H1 (cell line): Measurements from ENCODE around the gene KCTD17. TPM values are rescaled to one million over a fixed set of nuclear protein-coding genes. Genes with fewer than 3 reads are reported as not detected.
"Not testable (repeated sequence)": the region's sequence is repeated elsewhere in the genome, so short reads cannot be mapped to it uniquely, and the experiment has no call there.

Experiments used
- CTCF ChIA-PET: fragments of 300-600 bp; sonication (Branson Sonifier 250); formaldehyde crosslinking; loops from one replicate; lab custom pipeline; 2021; ENCODE audit not compliant: partially characterized antibody; lab: Charles Lee
- POLR2A ChIA-PET: fragments of 300-600 bp; sonication (Branson Sonifier 250); formaldehyde crosslinking; loops from one replicate; lab custom pipeline; 2021; ENCODE audit warnings: inconsistent platforms; ENCODE audit not compliant: partially characterized antibody; lab: Charles Lee
- DNase-seq, 2 experiments: peaks; one replicate each; pipeline versions ENCODE4 v3.0.0 to v3.0.0-alpha.2; 2010 to 2022; ENCODE audit warnings: low spot score in 2 of 2, low read depth in 1 of 2, mixed read lengths in 1 of 2
- FAIRE-seq: peaks from 2 replicates; lab custom pipeline; 2011; peaks lifted over from hg19 to GRCh38; lab: Jason Lieb, UNC
- H2AFZ ChIP-seq: 2 replicates; pipeline ENCODE4 v1.8.1; 2012; ENCODE audit warnings: low read length, inconsistent platforms
- H2AK5ac ChIP-seq: 2 replicates; pipeline ENCODE4 v1.6.1; 2013; ENCODE audit warnings: low read depth, low read length
- H2BK120ac ChIP-seq: replicated peaks from 2 replicates; pipeline ENCODE3; 2013; ENCODE audit warnings: low read depth, low read length, inconsistent platforms
- H2BK12ac ChIP-seq: 2 replicates; pipeline ENCODE4 v1.6.1; 2013; ENCODE audit warnings: low read depth, low read length
- H2BK15ac ChIP-seq: 2 replicates; pipeline ENCODE4 v1.6.1; 2013; ENCODE audit warnings: low read length
- H2BK20ac ChIP-seq: 2 replicates; pipeline ENCODE4 v1.6.1; 2013; ENCODE audit warnings: low read length
- H2BK5ac ChIP-seq: 2 replicates; pipeline ENCODE4 v1.6.1; 2013; ENCODE audit warnings: low read depth, low read length
- H3K14ac ChIP-seq: 2 replicates; pipeline ENCODE4 v1.6.1; 2013; ENCODE audit warnings: inconsistent platforms; ENCODE audit not compliant: insufficient read length
- H3K18ac ChIP-seq: 2 replicates; pipeline ENCODE4 v1.6.1; 2013; ENCODE audit warnings: low read length; ENCODE audit errors: extremely low read depth
- H3K23ac ChIP-seq: 2 replicates; pipeline ENCODE4 v1.6.1; 2013; ENCODE audit warnings: inconsistent platforms; ENCODE audit not compliant: insufficient read length
- H3K23me2 ChIP-seq: 2 replicates; pipeline ENCODE4 v1.6.1; 2013; ENCODE audit warnings: low read depth, low read length
- H3K27ac ChIP-seq: 2 replicates; pipeline ENCODE4 v1.6.1; 2011; ENCODE audit warnings: low read depth, low read length, inconsistent platforms
- H3K27me3 ChIP-seq, 4 experiments: replicated peaks in 1 of 4; 1 replicate in 1 of 4; 2 replicates in 3 of 4; pipeline versions ENCODE4 v1.6.1 to v1.8.1; 2011 to 2013; ENCODE audit warnings: low read length in 3 of 4, mild to moderate bottlenecking in 3 of 4, inconsistent platforms in 2 of 4, mixed read lengths in 2 of 4, moderate library complexity in 1 of 4; ENCODE audit not compliant: control insufficient read depth in 3 of 4, insufficient read depth in 3 of 4; ENCODE audit errors: extremely low read depth in 1 of 4
- H3K36me3 ChIP-seq, 4 experiments: 2 replicates each; pipeline versions ENCODE4 v1.6.1 to v1.8.1; 2011 to 2013; ENCODE audit warnings: mild to moderate bottlenecking in 4 of 4, low read length in 3 of 4, moderate library complexity in 2 of 4, control low read depth in 1 of 4, inconsistent platforms in 1 of 4; ENCODE audit not compliant: insufficient read depth in 4 of 4, control insufficient read depth in 2 of 4
- H3K4ac ChIP-seq: replicated peaks from 2 replicates; pipeline ENCODE3; 2013; ENCODE audit warnings: low read length, low read depth, mixed read lengths, inconsistent platforms; ENCODE audit not compliant: insufficient read length
- H3K4me1 ChIP-seq, 4 experiments: replicated peaks in 1 of 4; 1 replicate in 1 of 4; 2 replicates in 3 of 4; pipeline versions ENCODE4 v1.6.1 to v1.8.1; 2011 to 2013; ENCODE audit warnings: low read length in 3 of 4, inconsistent platforms in 2 of 4, mixed read lengths in 1 of 4; ENCODE audit not compliant: insufficient read depth in 4 of 4, control insufficient read depth in 3 of 4
- H3K4me2 ChIP-seq, 2 experiments: 2 replicates each; pipeline versions ENCODE4 v1.6.1 to v1.8.1; 2011 to 2013; ENCODE audit warnings: low read depth in 2 of 2, low read length in 2 of 2, control low read depth in 1 of 2, inconsistent platforms in 1 of 2, mild to moderate bottlenecking in 1 of 2; ENCODE audit not compliant: insufficient read depth in 1 of 2
- H3K4me3 ChIP-seq, 4 experiments: fragments of 200-600, 300-600 bp in 1 of 4; sonication (generic), shearing (Covaris generic), sonication (Bioruptor Twin) in 1 of 4; 2 replicates each; pipeline versions ENCODE4 v1.5.1 to v1.8.1; 2011 to 2016; ENCODE audit warnings: low read length in 4 of 4, low read depth in 3 of 4, control low read depth in 2 of 4, inconsistent platforms in 2 of 4, mild to moderate bottlenecking in 2 of 4, mixed read lengths in 1 of 4, moderate library complexity in 1 of 4; ENCODE audit not compliant: insufficient read depth in 2 of 4; ENCODE audit errors: extremely low read depth in 1 of 4
- H3K56ac ChIP-seq: replicated peaks from 2 replicates; pipeline ENCODE3; 2013; ENCODE audit warnings: low read depth, mild to moderate bottlenecking, mixed read lengths, low read length, inconsistent platforms; ENCODE audit not compliant: insufficient read length
- H3K79me1 ChIP-seq: 2 replicates; pipeline ENCODE4 v1.6.1; 2013; ENCODE audit warnings: low read depth, low read length, control low read depth
- H3K79me2 ChIP-seq, 2 experiments: 2 replicates each; pipeline versions ENCODE4 v1.6.1 to v1.8.1; 2012 to 2013; ENCODE audit warnings: low read length in 2 of 2, mild to moderate bottlenecking in 2 of 2, inconsistent platforms in 1 of 2; ENCODE audit not compliant: insufficient read depth in 2 of 2, control insufficient read depth in 1 of 2
- H3K9ac ChIP-seq, 4 experiments: replicated peaks in 1 of 4; 1 replicate in 1 of 4; 2 replicates in 3 of 4; pipeline versions ENCODE4 v1.6.1 to v1.8.1; 2011 to 2013; ENCODE audit warnings: low read depth in 3 of 4, low read length in 3 of 4, control low read depth in 2 of 4, mild to moderate bottlenecking in 2 of 4, moderate library complexity in 2 of 4, inconsistent platforms in 1 of 4; ENCODE audit errors: extremely low read depth in 1 of 4
- H3K9me3 ChIP-seq, 2 experiments: 2 replicates each; pipeline versions ENCODE4 v1.6.1 to v1.8.1; 2012 to 2013; ENCODE audit warnings: mild to moderate bottlenecking in 2 of 2, moderate library complexity in 2 of 2, control low read depth in 1 of 2, inconsistent platforms in 1 of 2, low read depth in 1 of 2, low read length in 1 of 2, mixed read lengths in 1 of 2; ENCODE audit not compliant: insufficient read depth in 2 of 2
- H4K20me1 ChIP-seq, 2 experiments: replicated peaks in 1 of 2; 2 replicates each; pipeline versions ENCODE3 to v1.8.1; 2011 to 2013; ENCODE audit warnings: inconsistent platforms in 2 of 2, low read length in 2 of 2, mild to moderate bottlenecking in 1 of 2; ENCODE audit not compliant: insufficient read depth in 2 of 2, control insufficient read depth in 1 of 2
- H4K5ac ChIP-seq: 2 replicates; pipeline ENCODE4 v1.6.1; 2013; ENCODE audit warnings: low read length, low read depth, mixed read lengths, inconsistent platforms; ENCODE audit not compliant: insufficient read length
- H4K8ac ChIP-seq: 2 replicates; pipeline ENCODE4 v1.8.0; 2013; ENCODE audit warnings: mild to moderate bottlenecking, moderate library complexity, low read length, inconsistent platforms; ENCODE audit not compliant: insufficient read depth; ENCODE audit errors: extremely low read depth
- H4K91ac ChIP-seq: replicated peaks from 2 replicates; pipeline ENCODE3; 2013; ENCODE audit warnings: low read length, mixed read lengths, inconsistent platforms; ENCODE audit not compliant: insufficient read length
- WGBS, 2 experiments: shearing (Covaris generic) in 1 of 2; methylation state at CpG; one replicate each; pipeline versions ENCODE4 v1.1.6 to v1.1.7; 2013 to 2015; ENCODE audit warnings: low lambda C conversion rate in 2 of 2, mixed read lengths in 2 of 2, inconsistent platforms in 1 of 2, low coverage in 1 of 2, missing lambda C conversion rate in 1 of 2; ENCODE audit not compliant: insufficient replicate concordance in 2 of 2, insufficient coverage in 1 of 2, insufficient read length in 1 of 2; ENCODE audit errors: extremely low coverage in 1 of 2, missing lambda C conversion rate in 1 of 2; 5-methylcytosine and 5-hydroxymethylcytosine counted together
- polyA plus RNA-seq, 7 experiments: library from polyadenylated mRNA; depleted of rRNA in 3 of 7; stranded (reverse) in 5 of 7; unstranded in 2 of 7; fragments of >200 nt in 5 of 7; fragments of 200-250 nt in 2 of 7; gene quantifications; 1 replicate in 5 of 7; 2 replicates in 1 of 7; 4 replicates in 1 of 7; pipeline versions ENCODE4 v1.2.1 to v1.2.3, GENCODE V29; 2011 to 2013; ENCODE audit warnings: missing spikeins in 2 of 7, mixed read lengths in 2 of 7
- total RNA-seq: library from RNA; stranded (reverse); fragmentation: NEBNext Ultra II Directional; extraction: Animal tissue kit (Norgen Biotek cat#: 25700); gene quantifications from 2 replicates; pipeline ENCODE4 v1.2.1, GENCODE V29; 2021

KCTD17 gene
- total and polyA plus RNA-seq, 2 of the 8 experiments (the other 6 are each of a cell fraction or from before 2014, with no cell fraction given) = 39.4 to 44.0 TPM

GRCh38 chr22:37071850-37072592, 20.5 kb downstream of the KCTD17 start:
- H4K8ac ChIP-seq, H3K9ac ChIP-seq, H3K79me2 ChIP-seq, H2BK120ac ChIP-seq, H4K5ac ChIP-seq, H3K9me3 ChIP-seq, H3K14ac ChIP-seq, H3K79me1 ChIP-seq, H3K18ac ChIP-seq, H3K27ac ChIP-seq, H2BK5ac ChIP-seq, H3K4me2 ChIP-seq, H2AFZ ChIP-seq, H2BK20ac ChIP-seq, H3K4ac ChIP-seq, H2AK5ac ChIP-seq, FAIRE-seq, H3K36me3 ChIP-seq, H3K4me3 ChIP-seq, H2BK12ac ChIP-seq, DNase-seq, H3K23ac ChIP-seq, POLR2A ChIA-PET, H3K4me1 ChIP-seq, H2BK15ac ChIP-seq, H4K91ac ChIP-seq: not testable (repeated sequence)
- Histone ChIP-seq H3K23me2 (peaks cover 19% of the 10 kb centered on the region; the same call in 1 of the 2 replicates), H3K27me3 (peaks cover 14 to 64% (median 53%) of the 10 kb centered on the region in 4 experiments), H4K20me1 (peaks cover 0 to 13% of the 10 kb centered on the region in 2 experiments), H3K56ac (peak overlapping the region; percentile 30)
- 86 to 100% methylated on average over 3 to 5 of the region's 5 CpGs for WGBS, 2 experiments
- CTCF ChIA-PET = interaction anchor here (0.5 kb wide), 1 partner anchor 96 kb away, joined by 3 read pairs; no protein-coding TSS in a partner anchor
